K562 (cell line): ENCODE measurements around the gene NPIPB9. TPM values are rescaled to one million over a fixed set of nuclear protein-coding genes. Genes with fewer than 3 reads are reported as not detected.

Source experiments
- ATAC-seq: fragments of 200-7000 bp; cut with Tn5 transposase; 3 replicates; pipeline ENCODE4 v1.9.1; 2020; ENCODE audit warnings: moderate library complexity
- BruUV-seq: library from RNA; stranded (reverse); fragments of 400-500 nt; replicated peaks from 2 replicates; lab custom pipeline; 2021; lab: Mats Ljungman, UMichigan
- CTCF ChIA-PET: fragments of 300-600 bp; formaldehyde crosslinking; extraction: SDS; loops from one replicate; lab custom pipeline; 2021; ENCODE audit warnings: low intra/inter-chr PET ratio; lab: Yijun Ruan, JAX
- POLR2A ChIA-PET: fragments of 300-600, 350-650 bp; sonication (Branson Sonifier 250); formaldehyde crosslinking; extraction: SDS; loops from one replicate; lab custom pipeline; 2021; ENCODE audit warnings: antibody characterized with exemption, inconsistent platforms; lab: Yijun Ruan, JAX
- DNase-seq, 4 experiments: peaks; one replicate each; pipeline versions ENCODE4 v3.0.0 to v3.0.0-alpha.2; 2011 to 2018; ENCODE audit warnings: low spot score in 3 of 4, mixed read lengths in 3 of 4; ENCODE audit errors: extremely low read depth in 1 of 4
- FAIRE-seq: peaks from 2 replicates; lab custom pipeline; 2011; peaks lifted over from hg19 to GRCh38; lab: Jason Lieb, UNC
- H2AFZ ChIP-seq: 2 replicates; pipeline ENCODE4 v1.6.0; 2011; ENCODE audit warnings: low read depth, low read length, control low read depth, inconsistent platforms
- H3K27ac ChIP-seq: fragments of 200-600 bp; 3 replicates; pipeline ENCODE4 v1.8.0; 2011; ENCODE audit warnings: low read depth, mild to moderate bottlenecking, control low read depth, inconsistent platforms, low read length, moderate library complexity, mixed read lengths; ENCODE audit errors: extremely low read depth
- H3K27me3 ChIP-seq, 2 experiments: fragments of 300-600 bp in 1 of 2; 2 replicates in 1 of 2; 3 replicates in 1 of 2; pipeline versions ENCODE4 v1.6.0 to v1.8.0; 2011; ENCODE audit warnings: inconsistent platforms in 2 of 2, low read length in 2 of 2, mild to moderate bottlenecking in 1 of 2, mixed read lengths in 1 of 2, moderate library complexity in 1 of 2; ENCODE audit not compliant: control insufficient read depth in 2 of 2, insufficient read depth in 2 of 2
- H3K36me3 ChIP-seq: fragments of 300-600 bp; 3 replicates; pipeline ENCODE4 v1.8.0; 2011; ENCODE audit warnings: mild to moderate bottlenecking, low read length, inconsistent platforms; ENCODE audit not compliant: control insufficient read depth, insufficient read depth
- H3K4me1 ChIP-seq, 2 experiments: fragments of 200-600 bp in 1 of 2; replicated peaks in 1 of 2; 2 replicates in 1 of 2; 3 replicates in 1 of 2; pipeline versions ENCODE4 v1.5.1 to v1.8.0; 2011; ENCODE audit warnings: inconsistent platforms in 2 of 2, low read length in 2 of 2, mild to moderate bottlenecking in 1 of 2, mixed read lengths in 1 of 2, moderate library complexity in 1 of 2; ENCODE audit not compliant: control insufficient read depth in 2 of 2, insufficient read depth in 2 of 2
- H3K4me2 ChIP-seq: 2 replicates; pipeline ENCODE4 v1.6.1; 2011; ENCODE audit warnings: low read length, control low read depth, inconsistent platforms, mixed read lengths; ENCODE audit not compliant: insufficient read depth
- H3K4me3 ChIP-seq: fragments of 200-600 bp; sonication (generic), shearing (Covaris generic); 2 replicates; pipeline ENCODE4 v1.5.1; 2016; ENCODE audit warnings: control low read depth, inconsistent platforms
- H3K79me2 ChIP-seq: fragments of 200-600 bp; 3 replicates; pipeline ENCODE4 v1.8.0; 2011; ENCODE audit warnings: low read length, inconsistent platforms; ENCODE audit not compliant: control insufficient read depth, insufficient read depth
- H3K9ac ChIP-seq, 2 experiments: 2 replicates each; pipeline versions ENCODE4 v1.6.0 to v1.6.1; 2011; ENCODE audit warnings: low read depth in 2 of 2, low read length in 2 of 2, control low read depth in 1 of 2, inconsistent platforms in 1 of 2, mild to moderate bottlenecking in 1 of 2, mixed read lengths in 1 of 2; ENCODE audit not compliant: insufficient read depth in 1 of 2
- H3K9me1 ChIP-seq: one replicate; pipeline ENCODE4 v1.6.0; 2011; ENCODE audit warnings: inconsistent platforms, mild to moderate bottlenecking, low read length, moderate library complexity; ENCODE audit not compliant: control insufficient read depth, insufficient read depth
- H3K9me3 ChIP-seq: replicated peaks from 2 replicates; pipeline ENCODE4 v1.5.1; 2011; ENCODE audit warnings: low read depth, low read length, inconsistent platforms; ENCODE audit not compliant: control insufficient read depth, insufficient read depth
- H4K20me1 ChIP-seq: replicated peaks from 2 replicates; pipeline ENCODE4 v1.6.1; 2011; ENCODE audit warnings: low read length, inconsistent platforms, mixed read lengths; ENCODE audit not compliant: control insufficient read depth, insufficient read depth
- CHD1 ChIP-seq: fragments of 200-600 bp; sonication (generic); IDR thresholded peaks from one replicate; pipeline ENCODE4 v1.6.1; 2012; ENCODE audit warnings: mild to moderate bottlenecking, moderate library complexity, low read length, inconsistent platforms
- EP300 ChIP-seq: IDR thresholded peaks from 2 replicates; pipeline ENCODE4 v1.6.1; 2012; ENCODE audit warnings: low read length, improper control_type of control experiment
- GATA2 ChIP-seq: sonication (generic); formaldehyde crosslinking; IDR thresholded peaks from 2 replicates; pipeline ENCODE4 v1.4.0; 2020; ENCODE audit warnings: mild to moderate bottlenecking, missing genetic modification reagents
- GTF2E2 ChIP-seq: fragments of 200-800 bp; sonication (Bioruptor generic); IDR thresholded peaks from 2 replicates; pipeline ENCODE4 v1.6.1; 2016; ENCODE audit warnings: missing genetic modification characterization, missing compliant biosample characterization
- HEY1 ChIP-seq: fragments of 250-450 bp; sonication (Bioruptor Pico); IDR thresholded peaks from 2 replicates; pipeline ENCODE4 v1.5.0; 2020; ENCODE audit warnings: mild to moderate bottlenecking, moderate library complexity, borderline replicate concordance
- JUNB ChIP-seq: fragments of 450-650 bp; formaldehyde crosslinking; conservative IDR thresholded peaks from 2 replicates; pipeline ENCODE4 v1.4.0; 2020; ENCODE audit warnings: mild to moderate bottlenecking
- NUFIP1 ChIP-seq: fragments of 450-650 bp; IDR thresholded peaks from 2 replicates; pipeline ENCODE4 v1.6.1; 2018; ENCODE audit not compliant: partially characterized antibody
- RBM15 ChIP-seq: fragments of 200-400 bp; formaldehyde crosslinking; IDR thresholded peaks from 2 replicates; pipeline ENCODE4 v1.6.1; 2018; ENCODE audit warnings: mild to moderate bottlenecking, low read length, moderate library complexity; ENCODE audit not compliant: insufficient read depth
- RBM17 ChIP-seq: fragments of 200-400 bp; formaldehyde crosslinking; IDR thresholded peaks from 2 replicates; pipeline ENCODE4 v1.6.1; 2017; ENCODE audit warnings: low read depth, mild to moderate bottlenecking, low read length, borderline replicate concordance
- SMARCA4 ChIP-seq: fragments of 450-650 bp; IDR thresholded peaks from 2 replicates; pipeline ENCODE4 v1.6.1; 2016
- SMARCE1 ChIP-seq: fragments of 450-650 bp; IDR thresholded peaks from 2 replicates; pipeline ENCODE4 v1.7.1; 2016; ENCODE audit warnings: mild to moderate bottlenecking
- SRF ChIP-seq, 2 experiments: fragments of 250-450, 450-650 bp in 1 of 2; sonication (Bioruptor Pico) in 1 of 2; sonication (generic) in 1 of 2; formaldehyde crosslinking; IDR thresholded peaks; 2 replicates each; pipeline versions ENCODE4 v1.5.0 to v1.5.1; 2020 to 2022; ENCODE audit warnings: mild to moderate bottlenecking in 1 of 2, missing genetic modification reagents in 1 of 2
- VEZF1 ChIP-seq: fragments of 200-800 bp; sonication (Bioruptor generic); IDR thresholded peaks from 2 replicates; pipeline ENCODE4 v1.6.1; 2017; ENCODE audit warnings: missing genetic modification characterization, missing compliant biosample characterization
- ZBTB7A ChIP-seq: IDR thresholded peaks from 2 replicates; pipeline ENCODE4 v1.6.1; 2011; ENCODE audit warnings: low read depth, mild to moderate bottlenecking, low read length, moderate library complexity, borderline replicate concordance; ENCODE audit not compliant: control insufficient read depth
- ZNF197 ChIP-seq: fragments of 200-800 bp; sonication (Bioruptor generic); IDR thresholded peaks from 2 replicates; pipeline ENCODE4 v1.6.1; 2016; ENCODE audit warnings: low read depth, missing genetic modification characterization, missing compliant biosample characterization
- WGBS: fragments of 100-300 bp; shearing (Covaris generic); methylation state at CpG from one replicate; pipeline ENCODE4 v1.1.6; 2016; ENCODE audit warnings: low coverage, mixed read lengths; ENCODE audit not compliant: insufficient coverage; ENCODE audit errors: missing lambda C conversion rate; 5-methylcytosine and 5-hydroxymethylcytosine counted together
- in situ Hi-C: fragments of 300-500 bp; cut with MboI; formaldehyde crosslinking; loops from 4 replicates; pipeline ENCODE4 v1.15.0; 2018; ENCODE audit warnings: inconsistent platforms, mixed read lengths
- intact Hi-C: fragments of 100-400 bp; cut with micrococcal nuclease; formaldehyde crosslinking; loops from 2 replicates; pipeline ENCODE4 v1.14.2; 2022
- polyA plus RNA-seq, 8 experiments: library from polyadenylated mRNA; depleted of rRNA in 4 of 8; stranded (reverse) in 5 of 8; unstranded in 3 of 8; fragments of >200 nt; fragmentation: Nextera tagmentation in 2 of 8; fragmentation: Illumina TruSeq in 1 of 8; extraction: Ambion mirVana in 2 of 8; extraction: Trizol in 1 of 8; gene quantifications; 2 replicates each; pipeline versions ENCODE4 v1.2.1 to v1.2.3, GENCODE V29; 2011 to 2014; ENCODE audit warnings: inconsistent platforms in 1 of 8, missing spikeins in 1 of 8
- total RNA-seq, 7 experiments: library from RNA; depleted of rRNA in 6 of 7; stranded (reverse); fragments of >200 nt in 6 of 7; fragmentation: Illumina TruSeq in 2 of 7; extraction: Trizol in 2 of 7; gene quantifications; 2 replicates each; pipeline versions ENCODE4 v1.2.1 to v1.2.3, GENCODE V29; 2011 to 2021; ENCODE audit warnings: low replicate concordance in 1 of 7
- TF ChIP-seq, protein P1 (sequence below): sonication (generic); formaldehyde crosslinking; IDR thresholded peaks from 2 replicates; pipeline ENCODE4 v1.9.0; 2022; ENCODE audit warnings: mild to moderate bottlenecking, missing genetic modification reagents
- TF ChIP-seq, protein P2 (sequence below): fragments of 450-650 bp; IDR thresholded peaks from 2 replicates; pipeline ENCODE4 v1.7.1; 2018; ENCODE audit warnings: mild to moderate bottlenecking, low read depth; ENCODE audit not compliant: partially characterized antibody

NPIPB9 gene
- total and polyA plus RNA-seq, 9 of the 15 experiments (the other 6 are each of a cell fraction or from before 2014, with no cell fraction given) = 0.10 to 2.4 (median 0.94) TPM

DNA sequence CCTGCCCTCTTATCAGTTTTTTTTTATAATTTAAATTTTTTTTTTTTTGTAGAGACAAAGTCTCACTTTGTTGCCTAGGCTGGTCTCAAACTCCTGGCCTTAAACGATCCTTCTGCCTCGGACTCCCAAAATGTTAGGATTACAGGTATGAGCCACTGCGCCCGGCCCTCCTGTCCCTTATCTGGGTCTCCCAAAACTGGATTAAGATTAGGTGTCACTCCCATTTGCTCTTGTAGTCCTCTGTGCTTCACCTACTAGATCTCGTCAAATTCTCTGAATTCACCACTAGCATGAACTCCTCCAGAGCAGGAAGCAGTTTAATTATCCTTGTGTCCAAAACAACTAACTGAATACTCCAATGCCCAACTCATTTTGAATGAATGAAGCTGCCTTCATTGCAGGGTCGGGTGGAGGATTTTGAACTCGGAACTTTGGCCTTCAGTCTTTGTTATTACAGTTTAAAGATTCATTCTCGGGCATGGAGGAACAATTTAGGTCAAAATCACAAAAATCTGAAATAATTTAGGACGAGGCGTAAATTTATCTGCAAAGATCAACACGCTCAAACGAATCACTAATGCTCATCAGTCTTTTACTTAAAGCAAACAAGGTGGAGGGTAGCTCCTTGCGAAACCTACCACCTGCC is 70.4 kb downstream of the NPIPB9 start:
- Histone ChIP-seq H3K4me3 (peak overlapping the region; percentile 99), H3K9me1 (no peaks in the 10 kb centered on the region), H3K27me3 (no peaks in the 10 kb centered on the region), H3K27ac (peak overlapping the region; percentile 99), H3K79me2 (peaks cover 57% of the 10 kb centered on the region), H3K4me1 (peaks cover 16 to 24% of the 10 kb centered on the region in 2 experiments), H3K9me3 (peaks cover 11% of the 10 kb centered on the region), H4K20me1 (peaks cover 3% of the 10 kb centered on the region; the same call in 1 of the 2 replicates), H2AFZ (peak overlapping the region; percentile 84), H3K9ac (peak overlapping the region; percentile 98 to 99), H3K4me2 (peak overlapping the region; percentile 87), H3K36me3 (peaks cover 38% of the 10 kb centered on the region)
- FAIRE-seq (peak; percentile 81), ATAC-seq (no peak), DNase-seq (peak in 1 of 4 experiments; percentile 66)
- POLR2A ChIA-PET = interaction anchor here (0.6 to 2.6 kb wide), 9 partner anchors 9 to 974 kb away, joined by 3 to 11 read pairs (median 4); partner anchors contain the start of gene NFATC2IP
- intact Hi-C loops (no loop called here), in situ Hi-C loops (no loop called here)
- BruUV-seq = TSS peak; percentile 77
- under 1% methylated on average over 13 of the region's 13 CpGs for WGBS
- CTCF ChIA-PET = no interaction called here
- no peak for TF ChIP-seq JUNB (CRISPR knock-in tag)
- TF ChIP-seq HEY1 = no peak
- TF ChIP-seq SRF (CRISPR knock-in tag; IDR thresholded peaks at IDR 0.05) = no peak
- TF ChIP-seq EP300 = peak; percentile 3; the same call in 1 of the 2 replicates
- no peak for TF ChIP-seq NUFIP1
- peak; percentile 30; the same call in 1 of the 2 replicates for TF ChIP-seq SMARCE1
- no peak for TF ChIP-seq VEZF1 (CRISPR knock-in tag)
- TF ChIP-seq ZNF197 (CRISPR knock-in tag) = 0 out of 2 replicates have a peak, but pooled peaks have one; percentile 53
- peak; percentile 7 for TF ChIP-seq CHD1
- 0 out of 2 replicates have a peak, but pooled peaks have one; percentile 22 for TF ChIP-seq SMARCA4
- no peak for TF ChIP-seq ZBTB7A
- no peak for TF ChIP-seq RBM15
- 0 out of 2 replicates have a peak, but pooled peaks have one; percentile 58 for TF ChIP-seq GATA2
- 0 out of 2 replicates have a peak, but pooled peaks have one; percentile 28 for TF ChIP-seq GTF2E2 (tag)
- TF ChIP-seq RBM17 = no peak
- TF ChIP-seq, protein P1, sequence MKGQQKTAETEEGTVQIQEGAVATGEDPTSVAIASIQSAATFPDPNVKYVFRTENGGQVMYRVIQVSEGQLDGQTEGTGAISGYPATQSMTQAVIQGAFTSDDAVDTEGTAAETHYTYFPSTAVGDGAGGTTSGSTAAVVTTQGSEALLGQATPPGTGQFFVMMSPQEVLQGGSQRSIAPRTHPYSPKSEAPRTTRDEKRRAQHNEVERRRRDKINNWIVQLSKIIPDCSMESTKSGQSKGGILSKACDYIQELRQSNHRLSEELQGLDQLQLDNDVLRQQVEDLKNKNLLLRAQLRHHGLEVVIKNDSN (CRISPR knock-in tag) = no peak
- TF ChIP-seq, protein P2, sequence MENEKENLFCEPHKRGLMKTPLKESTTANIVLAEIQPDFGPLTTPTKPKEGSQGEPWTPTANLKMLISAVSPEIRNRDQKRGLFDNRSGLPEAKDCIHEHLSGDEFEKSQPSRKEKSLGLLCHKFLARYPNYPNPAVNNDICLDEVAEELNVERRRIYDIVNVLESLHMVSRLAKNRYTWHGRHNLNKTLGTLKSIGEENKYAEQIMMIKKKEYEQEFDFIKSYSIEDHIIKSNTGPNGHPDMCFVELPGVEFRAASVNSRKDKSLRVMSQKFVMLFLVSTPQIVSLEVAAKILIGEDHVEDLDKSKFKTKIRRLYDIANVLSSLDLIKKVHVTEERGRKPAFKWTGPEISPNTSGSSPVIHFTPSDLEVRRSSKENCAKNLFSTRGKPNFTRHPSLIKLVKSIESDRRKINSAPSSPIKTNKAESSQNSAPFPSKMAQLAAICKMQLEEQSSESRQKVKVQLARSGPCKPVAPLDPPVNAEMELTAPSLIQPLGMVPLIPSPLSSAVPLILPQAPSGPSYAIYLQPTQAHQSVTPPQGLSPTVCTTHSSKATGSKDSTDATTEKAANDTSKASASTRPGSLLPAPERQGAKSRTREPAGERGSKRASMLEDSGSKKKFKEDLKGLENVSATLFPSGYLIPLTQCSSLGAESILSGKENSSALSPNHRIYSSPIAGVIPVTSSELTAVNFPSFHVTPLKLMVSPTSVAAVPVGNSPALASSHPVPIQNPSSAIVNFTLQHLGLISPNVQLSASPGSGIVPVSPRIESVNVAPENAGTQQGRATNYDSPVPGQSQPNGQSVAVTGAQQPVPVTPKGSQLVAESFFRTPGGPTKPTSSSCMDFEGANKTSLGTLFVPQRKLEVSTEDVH = peak; percentile 61
